HCT116 (cell line): Measurements from ENCODE around the gene NELL1. TPM values are rescaled to one million over a fixed set of nuclear protein-coding genes. Genes with fewer than 3 reads are reported as not detected.

ENCODE experiments used
- ATAC-seq: fragments of 200-7000 bp; cut with Tn5 transposase; 2 replicates; pipeline ENCODE4 v1.9.1; 2020; ENCODE audit warnings: mild to moderate bottlenecking, moderate library complexity
- BruUV-seq: library from RNA; stranded (reverse); fragments of 400-500 nt; replicated peaks from 2 replicates; lab custom pipeline; 2021; lab: Mats Ljungman, UMichigan
- CTCF ChIA-PET: fragments of 300-600 bp; sonication (Branson Sonifier 250); formaldehyde crosslinking; loops from one replicate; lab custom pipeline; 2021; ENCODE audit warnings: antibody characterized with exemption; lab: Charles Lee
- POLR2A ChIA-PET: fragments of 300-600, 350-600 bp; sonication (Branson Sonifier 250); formaldehyde crosslinking; loops from one replicate; lab custom pipeline; 2021; ENCODE audit warnings: antibody characterized with exemption; lab: Charles Lee
- RAD21 ChIA-PET, 2 experiments: fragments of 300-600 bp; sonication (Branson Sonifier 250); formaldehyde crosslinking; loops; one replicate each; lab custom pipeline; 2023; ENCODE audit warnings: low total read pairs in 2 of 2; ENCODE audit not compliant: uncharacterized antibody in 2 of 2, unreplicated experiment in 2 of 2, low non-redundant PET in 1 of 2; lab: Charles Lee
- DNase-seq: peaks from one replicate; pipeline ENCODE4 v3.0.0-alpha.2; 2010; ENCODE audit warnings: low read depth, low spot score
- H2AFZ ChIP-seq: fragments of 200-600 bp; shearing (Covaris generic), sonication (generic); 2 replicates; pipeline ENCODE4 v1.6.1; 2017; ENCODE audit warnings: low read depth, mixed run types, mixed read lengths, antibody characterized with exemption, low read length; ENCODE audit not compliant: poor library complexity, severe bottlenecking
- H3K27ac ChIP-seq: 2 replicates; pipeline ENCODE4 v1.5.1; 2012; ENCODE audit warnings: low read depth, low read length
- H3K27me3 ChIP-seq: fragments of 200-600 bp; sonication (generic); 2 replicates; pipeline ENCODE4 v1.6.1; 2016; ENCODE audit warnings: mixed run types, low read length, mixed read lengths; ENCODE audit not compliant: insufficient read depth
- H3K36me3 ChIP-seq, 2 experiments: fragments of 200-500 bp in 1 of 2; fragments of 200-600 bp in 1 of 2; sonication (Bioruptor generic) in 1 of 2; sonication (generic) in 1 of 2; 2 replicates each; pipeline versions ENCODE4 v1.5.1 to v1.6.1; 2014 to 2016; ENCODE audit warnings: low read length in 2 of 2, inconsistent platforms in 1 of 2, mixed read lengths in 1 of 2, mixed run types in 1 of 2; ENCODE audit not compliant: insufficient read depth in 2 of 2, control insufficient read depth in 1 of 2
- H3K4me1 ChIP-seq, 2 experiments: fragments of 200-600 bp in 1 of 2; sonication (generic) in 1 of 2; 2 replicates each; pipeline versions ENCODE4 v1.5.1 to v1.6.1; 2012 to 2017; ENCODE audit warnings: low read length in 2 of 2, inconsistent platforms in 1 of 2, mild to moderate bottlenecking in 1 of 2, mixed read lengths in 1 of 2, mixed run types in 1 of 2, moderate library complexity in 1 of 2; ENCODE audit not compliant: insufficient read depth in 2 of 2, control insufficient read depth in 1 of 2
- H3K4me2 ChIP-seq: fragments of 200-600 bp; sonication (generic); 2 replicates; pipeline ENCODE4 v1.6.1; 2017; ENCODE audit warnings: mixed run types, low read length, mixed read lengths
- H3K4me3 ChIP-seq, 2 experiments: fragments of 200-600 bp in 1 of 2; sonication (generic) in 1 of 2; replicated peaks in 1 of 2; 2 replicates each; pipeline ENCODE4 v1.5.1; 2011 to 2016; ENCODE audit warnings: low read length in 2 of 2, control low read depth in 1 of 2, low read depth in 1 of 2, mild to moderate bottlenecking in 1 of 2, mixed read lengths in 1 of 2, mixed run types in 1 of 2
- H3K79me2 ChIP-seq: fragments of 200-600 bp; sonication (generic); 2 replicates; pipeline ENCODE4 v1.6.1; 2017; ENCODE audit warnings: mild to moderate bottlenecking, mixed run types, low read length, moderate library complexity, mixed read lengths; ENCODE audit not compliant: insufficient read depth
- H3K9ac ChIP-seq: fragments of 200-600 bp; sonication (generic); 2 replicates; pipeline ENCODE4 v1.6.1; 2016; ENCODE audit warnings: low read length, mixed read lengths
- H3K9me2 ChIP-seq: fragments of 200-600 bp; sonication (generic), shearing (Covaris generic); 2 replicates; pipeline ENCODE4 v1.6.1; 2017; ENCODE audit warnings: mixed run types, mild to moderate bottlenecking, moderate library complexity; ENCODE audit not compliant: insufficient read depth
- H3K9me3 ChIP-seq, 2 experiments: fragments of 200-500 bp in 1 of 2; fragments of 200-600 bp in 1 of 2; sonication (Bioruptor generic) in 1 of 2; sonication (generic) in 1 of 2; 2 replicates each; pipeline ENCODE4 v1.6.1; 2014 to 2017; ENCODE audit warnings: low read length in 2 of 2, mixed read lengths in 2 of 2, inconsistent platforms in 1 of 2, low read depth in 1 of 2, mild to moderate bottlenecking in 1 of 2, mixed run types in 1 of 2, moderate library complexity in 1 of 2; ENCODE audit not compliant: control insufficient read depth in 1 of 2, insufficient read depth in 1 of 2
- H4K20me1 ChIP-seq: fragments of 200-600 bp; sonication (generic), shearing (Covaris generic); 2 replicates; pipeline ENCODE4 v1.6.1; 2017; ENCODE audit warnings: mixed run types, mild to moderate bottlenecking, moderate library complexity; ENCODE audit not compliant: insufficient read depth
- EGR1 ChIP-seq: IDR thresholded peaks from 2 replicates; pipeline ENCODE4 v1.6.1; 2012; ENCODE audit warnings: low read depth
- EZH2 ChIP-seq: fragments of 200-600 bp; sonication (generic); IDR thresholded peaks from 2 replicates; pipeline ENCODE4 v1.6.1; 2017; ENCODE audit warnings: antibody characterized with exemption, mixed run types
- JUND ChIP-seq: IDR thresholded peaks from 2 replicates; pipeline ENCODE4 v1.6.1; 2012
- POLR2A ChIP-seq: IDR thresholded peaks from 2 replicates; pipeline ENCODE4 v1.7.0; 2011; ENCODE audit warnings: borderline replicate concordance; ENCODE audit not compliant: insufficient read depth, insufficient read length; ENCODE audit errors: extremely low read depth
- RAD21 ChIP-seq: IDR thresholded peaks from 2 replicates; pipeline ENCODE4 v1.6.1; 2012; ENCODE audit warnings: low read depth, mild to moderate bottlenecking
- REST ChIP-seq: IDR thresholded peaks from 2 replicates; pipeline ENCODE4 v1.6.1; 2012; ENCODE audit warnings: low read depth
- SRF ChIP-seq: IDR thresholded peaks from 2 replicates; pipeline ENCODE4 v1.6.1; 2012; ENCODE audit warnings: low read depth
- ZBTB33 ChIP-seq: IDR thresholded peaks from 2 replicates; pipeline ENCODE4 v1.6.1; 2011; ENCODE audit warnings: mild to moderate bottlenecking, low read length, moderate library complexity; ENCODE audit not compliant: insufficient replicate concordance; ENCODE audit errors: extremely low read depth
- ZNF274 ChIP-seq: fragments of 200-500 bp; sonication (Bioruptor generic); IDR thresholded peaks from 2 replicates; pipeline ENCODE4 v1.6.1; 2014; ENCODE audit warnings: mild to moderate bottlenecking, low read depth, low read length, inconsistent platforms
- intact Hi-C: fragments of 100-400 bp; cut with micrococcal nuclease; formaldehyde crosslinking; loops from 2 replicates; pipeline ENCODE4 v1.10.0; 2022
- total RNA-seq: library from RNA; stranded (reverse); gene quantifications from one replicate; pipeline ENCODE4 v1.2.1, GENCODE V29; 2021; ENCODE audit not compliant: unreplicated experiment

NELL1 gene
- total RNA-seq, 1 experiment from 2014 or later: not detected

GRCh38 chr11:21582791-21583190 is 913.4 kb downstream of the NELL1 start (continued):
- no peak for TF ChIP-seq ZBTB33

- Histone ChIP-seq H3K9me3 (peaks cover 5 to 6% of the 10 kb centered on the region in 2 experiments; a peak in 2 of 4 replicates), H4K20me1 (no peaks in the 10 kb centered on the region; the same call in 1 of the 2 replicates), H3K9ac (no peak overlapping the region), H3K9me2 (no peaks in the 10 kb centered on the region), H3K4me1 (no peaks in the 10 kb centered on the region), H3K27ac (no peak overlapping the region), H3K4me3 (no peak overlapping the region), H2AFZ (no peak overlapping the region), H3K27me3 (no peaks in the 10 kb centered on the region), H3K79me2 (no peaks in the 10 kb centered on the region), H3K36me3 (no peaks in the 10 kb centered on the region), H3K4me2 (no peak overlapping the region)
- ChIA-PET RAD21 (no interaction called here), CTCF (no interaction called here), POLR2A (no interaction called here)
- intact Hi-C loops: no loop called here
- no TSS peak for BruUV-seq
- ATAC-seq (no peak), DNase-seq (no peak)
- no peak for TF ChIP-seq REST
- TF ChIP-seq EZH2: no peak
- no peak for TF ChIP-seq RAD21
- no peak for TF ChIP-seq POLR2A
- no peak for TF ChIP-seq JUND
- no peak for TF ChIP-seq SRF
- TF ChIP-seq EGR1: no peak
- no peak for TF ChIP-seq ZNF274
Measured at GRCh38 chr11:21588754-21589153, 919.4 kb downstream of the NELL1 start.
